GM20000 (cell line): ENCODE data around the gene MMD2.

ENCODE experiments used
- DNase-seq: peaks from one replicate; pipeline ENCODE4 v3.0.0; 2012; ENCODE audit warnings: low spot score
- CTCF ChIP-seq: IDR thresholded peaks from 2 replicates; pipeline ENCODE4 v1.5.1; 2012; ENCODE audit warnings: mild to moderate bottlenecking, control low read depth; ENCODE audit errors: extremely low read depth, missing control alignments

The MMD2 gene

GRCh38 chr7:4964506-4964905 is 5.5 kb upstream of the MMD2 start:
- TF ChIP-seq CTCF = no peak
- no peak for DNase-seq

- TF ChIP-seq CTCF = no peak
- peak; percentile 10 for DNase-seq
These were observed 4.1 kb upstream of the MMD2 start for GRCh38 chr7:4962872-4963775.

- no peak for TF ChIP-seq CTCF
- peak; percentile 28 for DNase-seq
These were observed 1.4 kb upstream of the MMD2 start for GRCh38 chr7:4960363-4960762.

GRCh38 chr7:4959893-4960292 is 906 bp upstream of the MMD2 start:
- no peak for TF ChIP-seq CTCF
- DNase-seq = peak; percentile 43

- TF ChIP-seq CTCF = no peak
- DNase-seq = peak; percentile 18
These were observed 319 bp upstream of the MMD2 start for GRCh38 chr7:4959306-4959705.

- peak; percentile 42 for DNase-seq
- TF ChIP-seq CTCF = no peak
These were observed 1.0 kb downstream of the MMD2 start for GRCh38 chr7:4957847-4958476.

- DNase-seq = peak; percentile 87
- no peak for TF ChIP-seq CTCF
These were observed 6.9 kb downstream of the MMD2 start for GRCh38 chr7:4951903-4952636.
